ENCODE data around the gene PRPSAP2. TPM values are rescaled to one million over a fixed set of nuclear protein-coding genes. Genes with fewer than 3 reads are reported as not detected.
"Not testable (repeated sequence)": the region's sequence is repeated elsewhere in the genome, so short reads cannot be mapped to it uniquely, and the experiment has no call there.

Gene PRPSAP2
- total RNA-seq, 3 donors from 2014 or later = 32.6 to 42.1 (median 35.0) TPM

DNA sequence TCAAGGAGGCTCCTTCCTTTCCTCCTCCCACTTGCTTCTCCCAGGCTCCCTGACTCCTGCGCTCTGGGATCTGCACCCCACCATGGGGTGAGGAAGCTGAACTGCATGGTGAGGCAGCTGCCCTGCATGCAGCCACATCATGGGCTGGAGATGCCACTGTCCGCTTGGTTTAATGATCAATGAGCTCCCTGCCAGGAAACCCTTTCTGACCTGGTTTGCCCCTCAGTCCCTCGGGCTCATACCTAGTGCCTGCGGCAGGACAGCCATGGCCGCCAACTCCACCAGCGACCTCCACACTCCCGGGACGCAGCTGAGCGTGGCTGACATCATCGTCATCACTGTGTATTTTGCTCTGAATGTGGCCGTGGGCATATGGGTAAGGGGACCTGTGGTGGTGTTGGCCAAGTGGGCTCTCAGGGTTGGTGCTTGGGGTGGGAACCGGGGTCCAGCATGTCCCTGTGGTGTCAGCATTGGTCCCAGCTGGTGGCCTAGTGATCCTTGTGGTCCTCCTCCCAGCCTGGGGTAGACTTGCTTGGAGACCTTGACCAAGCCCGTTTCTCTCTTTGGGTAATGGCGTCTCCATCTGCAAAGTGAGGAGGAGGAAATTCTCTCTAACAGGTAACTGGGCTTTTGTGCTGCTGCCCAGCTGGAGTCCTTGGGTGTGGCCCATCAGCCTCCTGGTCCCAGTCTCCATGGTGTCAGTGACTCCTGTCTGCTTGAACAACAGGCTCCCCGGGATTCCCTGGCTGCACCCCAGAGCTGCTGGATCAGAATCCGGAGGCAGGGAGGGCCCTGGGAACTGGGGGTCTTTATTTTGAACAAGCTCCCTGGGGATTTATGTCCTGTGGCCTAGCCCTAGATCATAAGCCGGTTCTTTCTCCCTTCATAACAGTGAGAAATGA is 94.3 kb downstream of the PRPSAP2 start, which contains the start of gene SLC5A10:
SLC5A10 (plus strand) TSS at position 225 of the 902 bp plus-strand sequence; CDS start at position 266, 41 bp downstream.
- DNase-seq = peak in 1 of 3 donors; percentile 36
- intact Hi-C loops (cut with DNase I, micrococcal nuclease) = no loop called here

DNA sequence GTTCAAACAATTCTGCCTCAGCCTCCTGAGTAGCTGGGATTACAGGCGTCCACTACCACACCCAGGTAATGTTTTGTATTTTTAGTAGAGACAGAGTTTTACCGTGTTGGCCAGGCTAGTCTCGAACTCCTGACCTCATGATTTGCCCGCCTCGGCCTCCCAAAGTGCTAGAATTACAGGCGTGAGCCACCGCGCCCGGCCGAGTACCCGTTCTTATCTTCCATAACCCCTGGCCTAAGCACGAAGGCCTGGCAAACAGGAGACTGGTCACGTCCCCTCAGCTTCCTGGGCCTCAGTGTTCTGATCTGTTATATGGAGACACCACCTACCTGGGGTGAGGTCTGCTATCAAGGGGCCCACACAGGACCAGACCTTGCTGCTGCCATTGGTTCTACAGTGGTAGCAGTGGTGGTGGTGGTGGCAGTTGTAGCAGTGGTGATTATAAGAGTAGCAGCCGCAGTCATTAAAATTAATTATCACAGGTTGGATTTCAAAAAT is 95.3 kb downstream of the PRPSAP2 start:
- H3K36me3 ChIP-seq (ENCODE audit: low read depth) = no peaks in the 10 kb centered on the region
- H3K4me1 ChIP-seq (ENCODE audit: low read depth) = no peaks in the 10 kb centered on the region
- no peak for ATAC-seq
- no peaks in the 10 kb centered on the region for H3K9me3 ChIP-seq
- intact Hi-C loops (cut with DNase I, micrococcal nuclease) = no loop called here
- peak in 1 of 3 donors; percentile 24 for DNase-seq
- TF ChIP-seq, protein P1, sequence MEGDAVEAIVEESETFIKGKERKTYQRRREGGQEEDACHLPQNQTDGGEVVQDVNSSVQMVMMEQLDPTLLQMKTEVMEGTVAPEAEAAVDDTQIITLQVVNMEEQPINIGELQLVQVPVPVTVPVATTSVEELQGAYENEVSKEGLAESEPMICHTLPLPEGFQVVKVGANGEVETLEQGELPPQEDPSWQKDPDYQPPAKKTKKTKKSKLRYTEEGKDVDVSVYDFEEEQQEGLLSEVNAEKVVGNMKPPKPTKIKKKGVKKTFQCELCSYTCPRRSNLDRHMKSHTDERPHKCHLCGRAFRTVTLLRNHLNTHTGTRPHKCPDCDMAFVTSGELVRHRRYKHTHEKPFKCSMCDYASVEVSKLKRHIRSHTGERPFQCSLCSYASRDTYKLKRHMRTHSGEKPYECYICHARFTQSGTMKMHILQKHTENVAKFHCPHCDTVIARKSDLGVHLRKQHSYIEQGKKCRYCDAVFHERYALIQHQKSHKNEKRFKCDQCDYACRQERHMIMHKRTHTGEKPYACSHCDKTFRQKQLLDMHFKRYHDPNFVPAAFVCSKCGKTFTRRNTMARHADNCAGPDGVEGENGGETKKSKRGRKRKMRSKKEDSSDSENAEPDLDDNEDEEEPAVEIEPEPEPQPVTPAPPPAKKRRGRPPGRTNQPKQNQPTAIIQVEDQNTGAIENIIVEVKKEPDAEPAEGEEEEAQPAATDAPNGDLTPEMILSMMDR (IDR thresholded peaks at IDR 0.05) = no peak
- H3K4me3 ChIP-seq = no peak overlapping the region

More for the DNA sequence above, 94.3 kb downstream of the PRPSAP2 start, which contains the start of gene SLC5A10:
- no peaks in the 10 kb centered on the region for H3K36me3 ChIP-seq (ENCODE audit: low read depth)
- H3K4me3 ChIP-seq = no peak within 1 kb of the TSS
- no peaks in the 10 kb centered on the region for H3K9me3 ChIP-seq
- H3K4me1 ChIP-seq (ENCODE audit: low read depth) = no peaks in the 10 kb centered on the region
- ATAC-seq = peak; percentile 31
- TF ChIP-seq, protein P1 (IDR thresholded peaks at IDR 0.05) = no peak

DNA sequence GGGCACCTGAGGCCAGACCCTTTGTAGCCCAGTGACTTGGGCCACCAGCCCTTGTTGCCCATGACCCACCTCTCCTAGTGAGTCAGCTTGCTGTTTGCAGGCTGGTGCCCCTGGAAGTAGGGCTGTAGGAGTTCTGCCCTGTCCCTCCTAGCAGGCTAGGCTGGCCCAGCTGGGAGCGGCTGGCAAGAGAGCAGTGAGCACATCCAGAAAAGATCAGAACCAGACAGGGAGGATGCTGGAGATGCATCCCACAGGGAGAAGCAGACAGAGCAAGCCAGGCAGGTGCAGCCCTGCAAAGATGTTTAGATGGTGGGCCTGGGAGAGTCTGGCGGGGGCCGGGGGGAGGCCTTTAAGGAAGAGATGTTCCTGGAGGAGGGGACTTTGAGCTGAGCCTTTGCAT is 96.4 kb downstream of the PRPSAP2 start:
- Histone ChIP-seq H3K4me1 (ENCODE audit: low read depth) (no peaks in the 10 kb centered on the region), H3K9me3 (no peaks in the 10 kb centered on the region), H3K36me3 (ENCODE audit: low read depth) (no peaks in the 10 kb centered on the region), H3K4me3 (no peak overlapping the region)
- DNase-seq (peak in 1 of 3 donors; percentile 15), ATAC-seq (no peak)
- intact Hi-C loops (cut with DNase I, micrococcal nuclease) = no loop called here
- TF ChIP-seq, protein P1 (IDR thresholded peaks at IDR 0.05) = no peak

DNA sequence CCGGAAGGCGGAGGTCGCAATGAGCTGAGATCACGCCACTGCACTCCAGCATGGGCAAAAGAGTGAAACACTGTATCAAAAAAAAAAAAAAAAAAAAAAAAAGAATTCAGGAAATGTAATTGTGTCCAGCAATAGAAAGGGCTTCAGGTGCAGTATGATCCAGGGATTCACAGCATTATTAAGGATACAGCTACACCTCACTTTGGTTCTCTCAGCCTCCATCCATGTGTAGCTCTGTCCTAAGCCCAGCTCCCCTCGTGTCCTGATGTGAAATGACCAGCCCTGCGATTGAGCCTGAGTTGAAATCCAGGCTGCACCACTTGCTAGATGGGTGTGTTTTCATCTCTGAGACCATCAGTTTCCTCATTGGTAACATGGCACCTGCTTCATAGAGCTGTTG is 97.1 kb downstream of the PRPSAP2 start:
- H3K36me3 ChIP-seq (ENCODE audit: low read depth) = no peaks in the 10 kb centered on the region
- TF ChIP-seq, protein P1 (IDR thresholded peaks at IDR 0.05) = no peak
- ATAC-seq = no peak
- no peak overlapping the region for H3K4me3 ChIP-seq
- no peaks in the 10 kb centered on the region for H3K4me1 ChIP-seq (ENCODE audit: low read depth)
- no peaks in the 10 kb centered on the region for H3K9me3 ChIP-seq
- peak in 1 of 3 donors; percentile 7 for DNase-seq
- intact Hi-C loops (cut with DNase I, micrococcal nuclease) = no loop called here

DNA sequence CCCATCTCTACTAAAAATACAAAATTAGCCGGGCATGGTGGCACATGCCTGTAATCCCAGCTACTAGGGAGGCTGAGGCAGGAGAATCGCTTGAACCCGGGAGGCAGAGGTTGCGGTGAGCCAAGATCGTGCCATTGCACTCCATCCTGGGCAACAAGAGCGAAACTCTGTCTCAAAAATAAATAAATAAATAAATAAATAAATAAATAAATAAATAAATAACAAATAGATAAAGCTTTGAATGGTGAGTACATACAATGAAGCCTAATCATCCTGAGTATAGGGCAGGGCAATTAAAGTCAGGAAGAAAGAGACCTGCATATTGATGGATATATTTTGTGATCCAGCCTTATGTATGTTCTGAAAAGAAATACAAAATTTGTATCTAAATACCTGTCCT is 98.1 kb downstream of the PRPSAP2 start:
- H3K36me3 ChIP-seq (ENCODE audit: low read depth); H3K4me1 ChIP-seq (ENCODE audit: low read depth); ATAC-seq; H3K9me3 ChIP-seq; H3K4me3 ChIP-seq; intact Hi-C loops (cut with DNase I, micrococcal nuclease); DNase-seq: not testable (repeated sequence)

DNA sequence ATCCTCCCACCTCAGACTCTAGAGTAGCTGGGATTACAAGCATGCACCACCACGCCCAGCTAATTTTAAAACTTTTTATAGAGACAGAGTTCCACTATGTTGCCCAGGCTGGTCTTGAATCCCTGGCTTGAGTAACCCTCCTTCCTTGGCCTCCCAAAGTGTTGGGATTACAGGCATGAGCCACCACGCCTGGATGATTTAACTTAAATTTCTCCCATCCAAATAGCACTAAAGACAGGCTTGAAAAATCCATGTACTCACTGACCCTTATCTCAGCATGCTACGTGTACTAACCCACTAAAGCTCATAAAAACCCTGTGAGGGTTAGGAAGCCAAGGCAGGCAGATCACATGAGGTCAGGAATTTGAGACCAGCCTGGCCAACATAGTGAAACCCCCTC is 98.7 kb downstream of the PRPSAP2 start:
- no peak for ATAC-seq
- H3K4me1 ChIP-seq (ENCODE audit: low read depth) = peaks cover 3% of the 10 kb centered on the region
- TF ChIP-seq, protein P1 (IDR thresholded peaks at IDR 0.05) = no peak
- H3K9me3 ChIP-seq = no peaks in the 10 kb centered on the region
- no peak overlapping the region for H3K4me3 ChIP-seq
- intact Hi-C loops (cut with DNase I, micrococcal nuclease) = no loop called here
- no peak for DNase-seq
- no peaks in the 10 kb centered on the region for H3K36me3 ChIP-seq (ENCODE audit: low read depth)

All from mucosa of descending colon (tissue), 3 donors.